Measurements from ENCODE around the gene MRPS2. TPM values are rescaled to one million over a fixed set of nuclear protein-coding genes. Genes with fewer than 3 reads are reported as not detected.
"Not testable (repeated sequence)": the region's sequence is repeated elsewhere in the genome, so short reads cannot be mapped to it uniquely, and the experiment has no call there.

Gene MRPS2
- total RNA-seq, 1 donor from 2014 or later, result 23.0 TPM

DNA sequence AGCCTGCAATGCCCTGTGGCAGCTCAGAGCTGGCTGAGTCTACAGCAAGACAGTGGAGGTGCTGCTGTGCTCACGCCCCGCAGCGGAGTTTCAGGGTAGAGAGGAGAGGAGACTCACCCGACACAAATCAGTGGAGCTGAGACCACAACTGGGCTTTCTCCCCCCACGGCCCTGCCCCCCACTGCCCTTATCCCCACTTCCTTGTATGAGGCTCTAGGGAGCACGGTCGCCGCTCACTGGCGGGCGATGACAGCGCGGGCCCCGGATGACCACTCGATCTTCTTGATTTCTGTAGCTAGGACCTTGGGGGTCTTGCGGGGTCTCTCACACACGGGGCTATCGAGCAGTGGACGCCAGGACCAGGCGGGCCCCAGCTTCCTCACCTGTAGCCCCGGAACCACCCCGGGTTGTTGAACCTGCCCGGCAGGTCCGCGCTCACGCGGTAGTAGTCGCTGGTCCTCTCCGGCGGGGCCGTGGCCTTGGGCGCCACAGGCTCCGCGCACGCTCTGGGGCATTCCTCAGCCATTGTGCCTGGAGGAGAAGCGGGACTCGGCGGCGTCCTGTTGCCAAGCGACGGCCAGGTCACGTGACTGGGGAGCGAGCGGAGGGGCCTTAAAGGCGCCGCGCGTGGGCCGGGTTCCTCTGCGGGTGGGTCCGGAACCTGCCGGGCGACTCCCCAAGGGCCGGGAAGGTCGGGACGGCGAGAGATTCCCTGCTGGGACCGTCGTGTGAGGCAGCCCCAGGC lies 984 bp upstream of the MRPS2 start:
- DNase-seq (ENCODE audit: low read depth, low spot score), result peak; percentile 63

DNA sequence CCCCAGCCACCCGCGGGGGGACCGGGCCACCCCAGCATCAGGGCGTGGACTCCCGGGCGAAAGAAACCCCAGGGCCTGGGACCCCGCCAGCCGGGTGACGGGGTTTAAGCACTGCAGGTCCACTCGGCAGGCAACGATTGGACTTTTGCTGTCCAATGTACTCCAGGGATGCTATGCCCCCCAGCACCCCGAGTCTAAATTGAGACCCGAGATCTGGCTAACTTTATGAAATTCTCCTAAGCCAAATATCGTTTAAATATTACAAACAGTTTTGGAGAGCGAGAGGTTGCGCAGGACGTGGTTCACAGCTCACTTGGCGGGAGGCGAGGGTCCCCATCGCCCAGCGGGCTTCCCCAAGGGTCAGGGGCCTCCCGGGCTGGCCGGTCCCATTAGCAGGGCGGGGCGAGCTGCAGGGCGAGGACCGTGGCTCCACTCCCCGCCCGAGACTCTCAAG lies 384 bp upstream of the MRPS2 start:
- DNase-seq (ENCODE audit: low read depth, low spot score), result no peak

DNA sequence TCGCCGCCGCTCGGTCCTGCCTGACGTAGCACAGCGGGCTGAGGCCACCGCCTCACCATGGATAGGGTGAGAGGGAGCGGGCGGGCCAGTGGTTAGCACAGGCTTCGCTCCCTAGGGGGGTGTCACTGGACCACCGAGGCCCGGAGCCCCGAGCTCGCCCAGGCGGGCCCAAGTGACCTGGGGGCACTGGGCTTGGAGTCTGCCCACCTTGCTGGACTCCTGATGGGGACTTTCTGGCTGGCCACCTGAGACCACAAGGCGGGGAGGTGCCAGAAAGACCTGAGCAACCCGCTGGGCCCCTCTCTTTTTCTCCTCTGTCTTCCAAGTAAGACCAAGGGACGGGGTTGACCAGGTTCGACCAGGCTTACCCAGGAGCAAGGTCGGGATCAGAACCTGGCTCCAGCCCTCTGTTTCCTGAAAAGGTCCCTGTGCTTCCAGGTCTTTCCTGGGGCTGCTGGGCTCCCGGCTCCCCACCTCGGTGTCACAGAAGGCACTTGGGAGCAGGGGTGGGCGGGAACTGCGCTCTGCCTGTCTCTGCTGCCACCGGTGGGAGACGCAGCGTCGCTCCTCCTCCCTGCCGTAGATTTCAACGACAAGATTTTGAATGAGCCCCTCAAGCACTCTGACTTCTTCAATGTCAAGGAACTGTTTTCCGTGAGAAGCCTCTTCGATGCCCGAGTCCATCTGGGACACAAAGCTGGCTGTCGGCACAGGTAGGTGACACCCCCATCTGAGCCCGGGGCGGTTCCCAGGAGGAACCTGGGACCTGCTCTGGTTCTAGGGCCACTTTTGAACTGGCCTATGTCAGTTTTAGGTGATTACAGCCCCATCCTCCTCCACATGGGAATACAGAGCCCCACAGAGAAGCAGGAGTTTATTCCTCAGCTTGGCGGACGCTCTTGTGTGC lies 1.0 kb downstream of the MRPS2 start:
- DNase-seq (ENCODE audit: low read depth, low spot score), result no peak

DNA sequence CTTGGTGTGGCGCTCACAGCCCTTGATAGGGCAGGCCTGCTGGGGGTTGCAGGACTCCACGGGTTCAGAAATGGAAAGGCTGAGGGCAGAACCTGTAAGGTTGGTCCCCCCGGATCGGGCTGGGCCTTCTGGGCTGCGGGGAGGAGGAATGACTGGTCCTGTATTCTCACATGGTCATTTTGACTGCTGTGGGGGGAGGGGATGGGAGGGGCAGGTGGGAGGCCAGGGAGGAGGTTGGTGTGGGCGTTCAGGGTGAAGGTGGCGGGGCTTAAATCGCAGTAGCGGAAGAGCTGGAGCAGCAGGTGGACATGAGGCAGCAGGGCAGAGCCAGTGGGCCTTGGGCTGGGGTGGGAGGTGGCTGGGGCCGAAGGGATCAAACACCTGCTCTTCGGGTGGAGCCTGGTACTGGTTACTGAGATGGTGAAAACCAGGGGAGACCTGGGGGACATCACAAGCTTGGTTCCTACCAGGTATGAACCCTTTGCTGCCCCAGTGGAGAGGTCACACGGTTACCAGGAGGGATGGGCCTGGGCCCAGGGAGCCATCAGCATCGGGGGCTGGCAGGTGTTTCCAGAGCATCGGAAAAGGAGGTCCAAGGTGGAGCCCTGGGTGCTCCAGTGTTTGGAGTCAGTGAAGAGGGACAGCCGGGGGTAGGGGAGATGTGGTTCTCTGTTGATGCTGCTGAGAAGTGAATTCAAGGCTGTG lies 1.8 kb downstream of the MRPS2 start:
- no peak for DNase-seq (ENCODE audit: low read depth, low spot score)

DNA sequence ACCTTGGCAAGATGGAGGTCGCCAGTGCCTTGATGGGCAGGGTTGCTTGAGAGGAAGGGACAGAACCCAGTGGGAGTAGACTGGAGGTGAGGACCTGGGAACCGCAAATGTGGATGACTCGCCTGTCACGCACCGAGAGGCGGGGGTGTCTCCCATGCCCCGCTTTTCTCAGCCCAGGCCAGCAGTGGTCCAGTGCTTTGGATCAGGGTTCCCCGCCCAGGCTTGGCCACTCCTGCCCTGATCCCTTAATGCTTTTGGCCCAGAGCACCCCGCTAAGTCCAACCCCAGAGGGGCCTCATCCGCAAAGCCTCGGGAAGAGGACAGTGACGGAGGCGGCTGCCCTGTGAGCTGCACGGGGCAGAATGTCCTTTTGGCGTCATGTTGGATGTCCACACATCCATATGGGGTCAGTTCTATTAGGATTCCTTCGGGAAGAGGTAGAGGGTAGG lies 2.4 kb downstream of the MRPS2 start:
- DNase-seq (ENCODE audit: low read depth, low spot score), result no peak

DNA sequence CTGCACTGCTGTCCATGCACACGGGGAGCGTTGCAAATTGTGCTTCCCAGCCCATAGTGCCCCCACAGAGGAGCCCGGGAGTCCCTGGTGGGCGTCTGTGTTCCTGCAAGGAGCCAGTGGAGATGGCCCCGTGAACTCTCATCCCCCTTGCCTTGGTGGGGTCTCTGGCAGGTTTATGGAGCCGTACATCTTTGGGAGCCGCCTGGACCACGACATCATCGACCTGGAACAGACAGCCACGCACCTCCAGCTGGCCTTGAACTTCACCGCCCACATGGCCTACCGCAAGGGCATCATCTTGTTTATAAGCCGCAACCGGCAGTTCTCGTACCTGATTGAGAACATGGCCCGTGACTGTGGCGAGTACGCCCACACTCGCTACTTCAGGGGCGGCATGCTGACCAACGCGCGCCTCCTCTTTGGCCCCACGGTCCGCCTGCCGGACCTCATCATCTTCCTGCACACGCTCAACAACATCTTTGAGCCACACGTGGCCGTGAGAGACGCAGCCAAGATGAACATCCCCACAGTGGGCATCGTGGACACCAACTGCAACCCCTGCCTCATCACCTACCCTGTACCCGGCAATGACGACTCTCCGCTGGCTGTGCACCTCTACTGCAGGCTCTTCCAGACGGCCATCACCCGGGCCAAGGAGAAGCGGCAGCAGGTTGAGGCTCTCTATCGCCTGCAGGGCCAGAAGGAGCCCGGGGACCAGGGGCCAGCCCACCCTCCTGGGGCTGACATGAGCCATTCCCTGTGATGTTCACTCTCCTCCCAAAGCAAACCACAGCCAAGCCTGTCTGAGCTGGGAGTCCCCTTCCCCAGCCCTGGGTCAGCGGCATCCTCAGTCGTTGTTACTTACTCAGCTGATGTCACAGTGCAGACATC lies 3.1 kb downstream of the MRPS2 start:
- DNase-seq (ENCODE audit: low read depth, low spot score), result no peak

DNA sequence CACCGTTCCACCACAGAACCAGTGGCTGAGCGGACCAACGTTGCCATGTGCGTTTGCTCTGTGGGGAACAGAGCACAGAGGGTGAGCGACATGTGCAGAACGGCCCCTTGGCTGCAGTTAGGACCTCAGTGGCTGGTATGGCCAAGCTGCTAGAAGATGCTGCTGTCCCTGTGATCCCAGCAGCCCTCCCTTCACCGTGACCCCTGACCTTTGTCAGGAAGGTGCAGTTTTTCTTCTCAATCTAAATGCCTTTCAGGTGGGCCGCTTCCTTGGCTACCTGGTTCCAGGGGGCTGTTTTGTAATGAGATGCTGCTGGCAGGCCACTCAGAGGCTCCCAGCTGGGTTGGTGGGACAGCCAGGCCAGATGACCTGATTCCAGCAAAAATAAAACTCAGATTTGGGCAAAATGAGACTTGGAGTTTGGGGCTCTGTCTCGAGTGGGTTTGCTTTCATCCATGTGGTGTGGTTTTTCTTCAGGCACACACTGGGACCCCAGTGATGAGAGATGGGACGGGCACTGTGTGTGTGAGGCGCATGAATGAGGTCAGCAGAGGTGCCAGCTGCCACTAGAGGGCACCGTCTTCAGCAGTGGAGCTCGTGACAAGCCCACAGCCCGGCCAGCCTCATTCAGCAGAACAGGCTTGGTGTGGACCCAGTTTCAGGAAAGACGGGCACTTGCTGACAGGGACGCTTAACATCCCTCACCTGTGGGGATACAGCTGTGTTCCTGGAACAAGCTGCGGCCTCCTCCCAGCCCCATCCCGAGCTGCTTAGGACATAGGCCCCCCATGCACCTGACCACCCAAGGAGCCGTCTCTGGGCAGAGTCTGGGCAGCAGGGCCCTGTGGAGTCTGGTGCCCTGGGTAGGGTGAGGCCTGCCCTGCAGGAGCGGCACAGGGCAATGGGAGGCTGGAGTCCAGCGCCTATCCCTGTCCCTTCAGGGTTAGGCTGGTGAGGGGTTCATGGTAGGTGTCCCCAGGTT lies 4.1 kb downstream of the MRPS2 start:
- peak; percentile 30 for DNase-seq (ENCODE audit: low read depth, low spot score)

DNA sequence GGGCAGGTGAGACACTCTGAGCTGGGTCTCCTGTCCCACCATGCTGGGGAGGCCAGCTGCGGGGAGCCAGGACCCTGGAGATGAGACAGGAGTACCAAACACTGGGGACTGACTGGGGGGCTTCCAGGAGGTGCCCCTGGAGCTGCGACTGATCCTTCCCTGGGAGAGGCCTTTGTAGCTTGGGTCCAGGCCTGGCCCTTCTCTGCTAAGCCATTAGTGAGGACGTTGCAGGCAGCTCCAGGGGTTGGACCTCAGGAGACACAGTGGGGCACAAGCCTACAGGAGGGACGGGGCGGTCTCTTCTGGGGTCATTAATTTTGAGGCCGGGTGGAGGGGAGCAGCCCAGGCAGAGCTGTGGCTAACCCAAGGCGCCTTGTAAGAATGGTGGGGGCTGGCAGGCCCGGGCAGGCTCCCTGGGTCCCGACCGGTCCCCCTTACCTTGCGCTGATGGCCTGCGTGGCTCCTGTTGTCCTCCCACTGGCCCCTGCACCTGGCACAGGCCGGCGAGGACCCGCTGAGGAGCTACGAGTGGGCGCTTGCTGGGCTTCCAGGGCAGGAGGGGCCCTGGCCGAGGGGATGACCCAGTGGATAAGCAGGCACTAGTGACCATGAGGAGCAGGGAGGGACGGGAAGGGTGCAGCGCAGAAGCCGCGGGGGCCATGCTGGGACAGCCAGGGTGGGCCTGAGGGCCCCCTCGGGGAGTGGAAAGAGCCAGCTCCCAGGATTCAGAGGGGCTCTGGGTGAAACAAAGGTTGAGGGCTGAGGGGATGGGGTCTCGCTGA lies 5.1 kb downstream of the MRPS2 start:
- no peak for DNase-seq (ENCODE audit: low read depth, low spot score)

DNA sequence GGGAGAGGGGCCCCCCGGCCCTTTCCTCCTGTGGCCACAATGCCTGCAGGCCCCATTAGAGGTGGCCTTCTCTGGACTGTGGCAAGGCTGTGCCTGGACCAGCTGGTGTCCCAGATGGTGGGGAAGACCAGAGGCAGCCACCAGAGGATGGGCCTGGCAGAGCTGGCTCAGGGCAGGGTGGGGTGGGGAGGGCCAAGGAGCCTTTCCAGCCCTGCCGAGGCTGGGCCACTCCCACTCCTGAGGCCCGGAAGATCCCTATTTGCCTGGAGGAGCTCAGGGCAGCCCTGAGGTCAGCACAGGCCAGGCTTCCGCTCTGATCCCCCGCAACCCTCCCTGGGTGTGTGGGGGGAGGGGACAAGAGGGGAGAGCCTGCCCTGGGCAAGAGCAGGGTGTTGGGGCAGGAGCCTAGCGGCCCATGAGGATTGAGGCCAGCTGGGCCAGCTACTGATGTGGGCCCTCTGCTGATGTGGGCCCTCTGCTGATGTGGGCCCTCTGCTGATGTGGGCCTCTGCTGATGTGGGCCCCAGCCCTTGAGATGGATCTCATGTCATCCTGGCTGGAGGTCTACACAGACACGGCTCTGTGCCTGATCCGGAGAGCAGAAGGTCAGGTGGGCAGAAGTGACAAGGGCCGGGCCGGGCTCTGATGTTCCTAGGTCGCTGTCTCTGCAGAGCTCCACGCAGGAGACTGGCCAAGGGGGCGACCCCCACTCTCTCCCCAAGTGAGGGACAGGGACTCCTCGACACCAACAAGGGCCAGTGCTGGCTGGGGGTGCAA lies 6.0 kb downstream of the MRPS2 start:
- no peak for DNase-seq (ENCODE audit: low read depth, low spot score)

DNA sequence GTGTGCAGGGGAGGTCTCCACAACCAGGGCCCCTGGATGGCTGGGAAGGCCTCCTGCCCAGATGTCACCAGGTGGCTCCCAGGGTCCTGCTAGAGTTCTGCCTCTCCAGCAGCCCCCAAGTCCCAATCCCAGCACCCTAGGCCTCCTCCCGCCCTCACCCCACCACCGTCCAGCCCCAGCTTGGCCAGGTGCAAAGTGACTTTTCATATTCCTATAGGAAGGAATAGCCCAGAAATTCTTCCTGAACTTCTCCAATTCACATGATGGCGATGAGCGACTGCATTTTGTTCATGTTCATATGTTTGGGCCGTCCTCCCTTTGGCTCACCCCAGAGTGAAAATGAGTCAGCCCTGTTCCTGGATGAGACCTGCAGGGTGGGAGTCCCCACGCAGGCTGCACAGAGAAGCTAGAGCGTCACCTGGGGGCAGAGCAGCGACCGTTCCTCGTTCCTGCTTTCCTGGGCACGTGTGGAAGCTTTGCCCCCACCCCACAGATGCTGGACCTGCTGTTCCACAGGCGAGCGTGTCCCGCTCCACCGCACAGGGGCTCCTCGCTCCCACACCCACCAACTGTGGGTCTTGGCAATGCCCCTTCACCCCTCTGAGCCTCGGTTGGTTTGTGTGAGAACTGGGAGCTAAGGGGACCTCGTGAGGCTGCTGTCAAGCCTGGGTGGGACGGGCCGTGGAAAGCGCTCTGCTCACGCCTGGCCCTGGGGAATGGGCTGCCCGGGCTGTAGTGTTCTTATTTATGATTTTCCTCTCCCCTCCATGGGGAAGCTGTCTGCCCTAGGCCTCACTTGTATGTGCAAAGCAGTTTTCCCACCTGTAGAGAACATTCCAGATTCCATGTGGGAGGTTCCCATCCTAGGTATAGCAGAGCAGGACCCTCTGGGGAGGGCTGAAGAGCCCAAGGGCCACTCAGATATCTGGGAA lies 6.9 kb downstream of the MRPS2 start:
- no peak for DNase-seq (ENCODE audit: low read depth, low spot score)

DNA sequence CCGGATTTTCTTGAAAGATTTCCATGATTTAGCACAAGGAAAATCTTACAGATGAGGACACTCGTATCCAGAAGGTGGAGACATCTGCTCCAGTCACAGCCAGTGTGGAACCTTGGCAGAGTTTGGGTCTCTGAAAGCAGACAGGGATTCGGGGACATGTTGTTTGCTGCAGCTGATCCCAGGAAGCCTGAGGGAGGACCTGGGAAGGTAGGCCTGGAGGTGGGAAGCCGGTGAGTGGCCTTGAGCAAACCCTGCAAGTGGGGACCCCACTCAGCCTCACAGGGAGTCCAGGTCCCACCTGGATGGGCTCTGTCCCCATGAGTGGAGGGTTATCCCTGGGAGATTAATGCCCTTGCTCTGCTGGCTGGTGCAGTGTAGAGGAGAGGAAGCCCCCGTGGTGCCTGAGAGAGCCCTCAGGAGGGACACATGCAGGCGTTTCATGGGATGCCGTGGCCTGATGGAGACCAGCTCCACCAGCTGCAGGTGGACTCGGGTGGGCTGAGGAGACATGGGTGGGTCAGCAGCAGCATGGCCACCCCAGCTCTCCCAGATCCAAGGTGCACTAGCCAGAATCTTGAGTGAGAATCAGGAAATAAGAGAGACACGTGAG lies 7.8 kb downstream of the MRPS2 start:
- no peak for DNase-seq (ENCODE audit: low read depth, low spot score)

DNA sequence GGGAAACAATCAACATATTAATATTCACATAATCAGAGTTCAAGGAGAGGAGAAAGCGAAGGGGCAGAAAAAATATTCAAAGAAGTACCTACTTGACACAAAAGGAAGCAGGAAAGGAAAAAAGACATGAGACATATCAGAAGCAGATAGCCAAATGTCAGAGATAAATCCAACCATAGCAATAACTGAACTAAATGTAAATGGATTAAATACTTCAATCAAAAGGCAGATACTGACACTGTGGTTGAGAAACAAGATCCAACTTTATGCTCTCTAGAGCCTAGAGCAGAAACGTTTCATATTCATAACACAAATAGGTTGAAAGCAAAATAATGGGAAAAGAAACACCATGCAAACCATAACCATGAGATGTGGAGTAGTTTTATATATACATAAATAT lies 9.0 kb downstream of the MRPS2 start:
- no peak for DNase-seq (ENCODE audit: low read depth, low spot score)

DNA sequence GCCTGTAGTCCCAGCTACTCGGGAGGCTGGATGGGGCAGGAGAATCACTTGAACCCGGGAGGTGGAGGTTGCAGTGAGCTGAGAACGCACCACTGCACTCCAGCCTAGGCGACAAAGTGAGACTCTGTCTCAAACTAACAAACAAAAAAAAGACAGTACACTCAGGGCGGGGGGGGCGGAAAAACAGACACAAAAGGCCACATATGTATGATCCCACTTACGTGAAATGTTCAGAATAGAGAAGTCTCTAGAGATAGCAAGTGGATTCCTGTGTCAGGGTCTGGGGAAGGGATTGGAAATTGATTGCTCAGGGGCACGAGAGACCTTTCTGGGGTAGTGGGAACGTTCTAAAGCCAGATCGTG lies 11.7 kb downstream of the MRPS2 start:
- DNase-seq (ENCODE audit: low read depth, low spot score), result no peak

DNA sequence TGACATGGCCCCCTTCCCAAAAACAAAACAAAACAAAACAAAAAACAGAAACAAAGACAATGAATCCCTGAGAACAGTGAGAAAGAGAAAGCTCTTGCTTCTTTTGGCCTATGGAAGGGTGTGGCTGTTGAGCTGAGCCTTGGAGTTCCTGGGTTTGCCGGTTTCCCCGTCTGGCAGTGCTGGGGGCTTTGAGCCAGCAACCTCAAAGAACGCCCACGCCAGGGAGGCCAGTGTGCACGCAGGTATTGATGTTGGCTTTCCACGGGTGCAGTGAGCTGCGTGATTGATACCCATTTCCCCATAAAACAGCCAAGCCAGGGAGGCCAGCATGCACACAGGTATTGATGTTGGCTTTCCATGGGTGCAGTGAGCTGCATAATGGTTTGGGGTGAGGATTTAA lies 12.4 kb downstream of the MRPS2 start:
- DNase-seq (ENCODE audit: low read depth, low spot score), result no peak

DNA sequence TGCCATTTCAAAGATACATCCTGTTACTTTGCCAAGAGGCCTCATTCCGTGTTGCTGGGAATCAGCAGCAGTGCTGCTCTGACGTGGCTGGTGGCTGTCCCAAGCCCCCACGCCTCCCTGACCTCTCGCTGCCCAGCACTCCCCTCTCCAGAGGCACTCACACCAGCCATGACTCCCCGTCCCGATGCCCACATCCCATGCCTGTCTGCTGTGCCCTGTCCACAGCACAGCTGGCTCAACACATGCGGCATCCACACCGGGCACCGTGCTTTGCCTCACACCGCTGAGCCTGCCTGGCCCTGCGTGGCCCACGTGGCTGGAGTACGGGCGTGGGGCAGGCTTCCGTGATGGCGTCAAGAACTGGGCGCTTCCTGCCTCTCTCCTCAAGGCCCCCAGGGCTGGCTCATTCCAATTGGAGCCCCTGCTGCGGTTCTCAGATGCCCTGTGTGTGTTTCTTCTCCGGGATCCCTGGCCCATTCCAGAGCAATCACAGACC lies 12.9 kb downstream of the MRPS2 start:
- DNase-seq (ENCODE audit: low read depth, low spot score), result no peak

DNA sequence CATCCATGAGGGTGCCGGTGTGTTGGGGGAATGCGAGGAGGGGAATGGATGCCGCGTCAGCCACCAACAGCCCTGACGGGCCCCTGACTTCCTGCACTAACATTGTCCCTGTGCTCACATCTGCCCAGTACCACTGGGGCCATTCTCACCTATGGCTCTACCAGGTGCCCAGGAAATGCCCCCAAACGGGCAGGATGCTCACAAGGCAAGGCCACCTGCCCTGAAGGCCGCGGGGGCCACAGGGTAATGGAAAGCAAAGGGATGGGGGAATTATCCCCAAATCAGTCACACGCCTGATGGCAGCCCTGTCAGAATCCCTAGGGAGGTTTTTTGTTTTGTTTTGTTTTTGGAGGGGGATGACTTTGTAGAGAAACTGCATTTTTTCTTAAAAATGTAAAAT lies 13.4 kb downstream of the MRPS2 start:
- DNase-seq (ENCODE audit: low read depth, low spot score), result not testable (repeated sequence)
